Left colon (tissue), 2 donors: ENCODE measurements around the gene CCDC117. TPM values are rescaled to one million over a fixed set of nuclear protein-coding genes. Genes with fewer than 3 reads are reported as not detected.
"Not testable (repeated sequence)": the region's sequence is repeated elsewhere in the genome, so short reads cannot be mapped to it uniquely, and the experiment has no call there.

Experiments used
- ATAC-seq: fragments of 200-7000 bp; cut with Tn5 transposase; one replicate; pipeline ENCODE4 v1.9.1; 2020; ENCODE audit warnings: mild to moderate bottlenecking, moderate library complexity
- DNase-seq, 2 donors: peaks; one replicate each; pipeline ENCODE4 v3.0.0-alpha.2; 2020
- intact Hi-C, 2 donors: fragments of 100-400 bp; cut with DNase I in 1 of 2; cut with micrococcal nuclease in 1 of 2; formaldehyde crosslinking; loops; one replicate each; pipeline versions ENCODE4 v1.11.2 to v1.14.0; 2022; cut with DNase I, micrococcal nuclease
- long read RNA-seq: library from polyadenylated mRNA; unstranded; transcript quantifications from one replicate; pipeline ENCODE4 v2.0.0, GENCODE V29; 2021
- total RNA-seq, 2 donors: library from RNA; stranded (reverse); fragmentation: NEBNext Ultra II Directional; extraction: Animal tissue kit (Norgen Biotek cat#: 25700); gene quantifications; one replicate each; pipeline ENCODE4 v1.2.1, GENCODE V29; 2021
- donor health status: DM: no; HTN: no; CAD: no.
- donor health status: DM: yes; HTN: yes; CAD: no.

Gene CCDC117
- 10 to 100 TPM; 15.2 to 17.0 TPM for total RNA-seq
- long read RNA-seq, transcript CCDC117-201 (5 exons, 3,985 nt), result major isoform, 17 of 25 reads
- long read RNA-seq, partial matches to known transcripts, result 4 of 25 reads
- long read RNA-seq, other reads (novel, unspliced or antisense), result 4 of 25 reads

- ATAC-seq (peak; percentile 95), DNase-seq (peak; percentile 96)
- intact Hi-C loops, result no loop called here
Measured at GRCh38 chr22:28772633-28773460, at the start of gene CCDC117. Gene CCDC117, plus strand, starts transcription at chr22:28772695. Its CDS starts 155 bp downstream, at chr22:28772850.

GRCh38 chr22:28728002-28728401 lies 44.5 kb upstream of the CCDC117 start:
- intact Hi-C loops, result no loop called here
- ATAC-seq (no peak), DNase-seq (no peak)

DNA sequence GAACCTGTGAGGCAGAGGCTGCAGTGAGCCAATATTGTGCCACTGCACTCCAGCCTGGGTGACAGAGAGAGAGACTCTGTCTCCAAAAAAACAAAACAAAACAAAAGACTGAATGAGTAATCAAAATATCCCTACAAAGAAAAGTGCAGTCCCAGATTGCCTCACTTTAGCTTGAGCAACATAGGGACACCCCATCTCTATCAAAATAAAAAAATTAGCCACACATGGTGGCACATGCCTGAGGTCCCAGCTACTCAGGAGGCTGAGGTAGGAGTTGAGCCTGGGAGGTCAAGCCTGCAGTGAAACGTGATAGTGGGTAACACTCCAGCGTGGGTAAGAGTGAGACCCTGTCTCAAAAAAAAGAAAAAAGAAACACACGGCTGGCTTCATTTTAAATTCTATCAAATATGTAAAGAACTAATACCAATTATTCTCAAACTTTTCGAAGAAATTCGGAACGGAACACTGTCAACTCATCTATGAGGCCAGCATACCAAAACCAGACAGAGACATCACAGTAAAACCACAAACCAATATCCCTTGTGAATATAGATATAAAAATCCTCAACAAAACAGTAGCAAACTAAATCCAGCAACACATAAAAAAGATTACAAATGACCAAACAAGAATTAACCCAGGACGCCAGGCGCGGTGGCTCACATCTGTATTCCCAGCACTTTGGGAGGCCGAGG lies 43.7 kb upstream of the CCDC117 start:
- ATAC-seq (no peak), DNase-seq (no peak)
- intact Hi-C loops, result no loop called here

- intact Hi-C loops, result no loop called here
- ATAC-seq (no peak), DNase-seq (no peak)
Measured at GRCh38 chr22:28730179-28730578, 42.3 kb upstream of the CCDC117 start.

- no peak for DNase-seq
- ATAC-seq, result no peak
- intact Hi-C loops, result no loop called here
Measured at GRCh38 chr22:28734393-28734792, 38.1 kb upstream of the CCDC117 start.

DNA sequence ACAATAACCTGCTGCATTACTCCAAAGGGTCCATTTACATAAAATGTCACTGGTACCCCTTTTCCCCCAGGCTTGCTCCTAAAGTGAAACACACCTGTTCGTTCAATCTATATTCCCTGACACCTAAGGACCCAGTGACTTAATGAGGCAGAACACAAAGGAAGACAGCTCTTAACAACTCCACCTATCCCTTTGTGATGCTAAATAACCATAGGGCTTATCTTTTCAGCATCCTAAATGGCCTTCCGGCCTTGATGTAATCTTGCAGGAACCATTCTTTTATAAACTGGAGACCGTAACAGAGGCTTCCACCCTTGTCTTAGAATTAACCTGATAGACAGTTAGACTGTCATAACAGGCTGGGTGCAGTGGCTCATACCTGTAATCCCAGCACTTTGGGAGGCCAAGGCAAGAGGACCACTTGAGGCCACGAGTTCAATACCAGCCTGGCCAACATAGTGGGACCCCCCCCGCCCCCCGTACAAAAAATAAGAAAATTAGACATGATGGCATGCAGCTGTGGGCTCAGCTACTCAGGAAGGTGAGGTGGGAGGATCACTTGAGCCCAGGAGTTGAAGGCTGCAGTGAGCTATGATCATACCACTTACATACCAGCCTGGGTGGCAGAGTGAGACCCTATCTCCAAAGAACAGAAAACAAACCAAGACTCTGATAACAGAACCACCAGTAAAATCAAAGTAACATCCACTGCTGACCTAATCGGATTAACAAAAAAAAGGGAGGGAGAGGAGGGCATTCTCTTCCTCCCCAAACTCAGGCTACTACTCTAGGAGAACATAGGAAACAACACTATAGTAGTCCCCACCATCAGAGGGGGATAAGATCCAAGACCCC lies 36.0 kb upstream of the CCDC117 start:
- DNase-seq (no peak), ATAC-seq (no peak)
- intact Hi-C loops, result no loop called here

DNA sequence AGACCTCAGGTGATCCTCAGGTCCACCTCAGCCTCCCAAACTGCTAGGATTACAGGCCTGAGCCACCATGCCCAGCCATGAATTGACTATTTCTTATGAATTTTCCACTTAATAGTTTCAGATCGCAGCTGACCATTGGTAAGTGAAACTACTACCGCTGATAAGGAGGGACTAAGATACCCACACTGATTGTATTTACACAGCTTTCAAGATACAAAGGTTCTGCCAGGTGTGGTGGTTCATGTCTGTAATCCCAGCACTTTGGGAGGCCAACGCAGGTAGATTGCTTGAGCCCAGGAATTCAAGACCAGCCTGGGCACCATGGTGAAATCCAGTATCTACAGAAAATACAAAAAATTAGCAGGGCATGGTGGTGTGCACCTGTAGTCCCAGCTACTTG lies 34.8 kb upstream of the CCDC117 start:
- intact Hi-C loops, result no loop called here
- ATAC-seq, result no peak
- DNase-seq, result no peak

DNA sequence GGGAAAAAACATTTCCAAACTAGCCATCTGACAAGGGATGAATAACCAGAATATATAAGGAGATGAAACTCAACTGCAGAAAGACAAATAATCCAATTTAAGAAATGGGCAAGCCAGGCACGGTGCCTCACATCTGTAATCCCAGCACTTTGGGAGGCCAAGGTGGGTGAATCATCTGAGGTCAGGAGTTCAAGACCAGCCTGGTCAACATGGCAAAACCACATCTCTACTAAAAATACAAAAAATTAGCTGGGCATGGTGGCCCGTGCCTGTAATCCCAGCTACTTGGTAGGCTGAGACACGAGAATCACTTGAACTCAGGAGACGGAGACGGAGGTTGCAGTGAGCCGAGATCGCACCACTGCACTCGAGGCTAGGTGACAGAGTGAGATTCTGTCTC lies 33.6 kb upstream of the CCDC117 start:
- DNase-seq, ATAC-seq, intact Hi-C loops: not testable (repeated sequence)

DNA sequence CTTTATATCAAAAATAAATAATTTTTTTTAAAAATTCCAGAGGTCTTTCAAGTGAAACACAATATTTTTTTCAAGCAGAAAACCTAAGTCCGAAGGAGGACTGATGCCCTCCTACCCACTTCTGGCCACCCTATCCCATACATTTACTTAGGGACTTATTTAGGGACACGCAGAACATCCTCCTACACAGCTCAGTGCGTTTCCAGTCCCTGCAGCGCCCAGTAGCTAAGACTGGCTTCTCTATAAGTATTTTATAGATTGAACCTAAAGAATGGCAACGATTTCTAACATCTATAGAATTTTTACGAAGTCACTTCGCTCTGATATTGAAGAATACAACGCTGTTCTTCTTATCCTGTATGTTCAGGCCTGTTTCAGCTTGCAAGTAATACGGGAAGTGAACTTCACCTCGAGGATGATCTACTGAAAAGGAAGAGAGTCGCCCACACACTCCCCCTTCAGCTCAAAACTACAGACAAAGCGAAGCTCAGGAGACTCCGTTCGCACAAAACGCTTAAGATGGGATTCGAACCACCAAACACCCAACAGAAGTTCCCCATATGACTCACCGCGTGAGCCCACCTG lies 31.2 kb upstream of the CCDC117 start:
- DNase-seq, result no peak
- peak; percentile 14 for ATAC-seq
- intact Hi-C loops, result no loop called here

DNA sequence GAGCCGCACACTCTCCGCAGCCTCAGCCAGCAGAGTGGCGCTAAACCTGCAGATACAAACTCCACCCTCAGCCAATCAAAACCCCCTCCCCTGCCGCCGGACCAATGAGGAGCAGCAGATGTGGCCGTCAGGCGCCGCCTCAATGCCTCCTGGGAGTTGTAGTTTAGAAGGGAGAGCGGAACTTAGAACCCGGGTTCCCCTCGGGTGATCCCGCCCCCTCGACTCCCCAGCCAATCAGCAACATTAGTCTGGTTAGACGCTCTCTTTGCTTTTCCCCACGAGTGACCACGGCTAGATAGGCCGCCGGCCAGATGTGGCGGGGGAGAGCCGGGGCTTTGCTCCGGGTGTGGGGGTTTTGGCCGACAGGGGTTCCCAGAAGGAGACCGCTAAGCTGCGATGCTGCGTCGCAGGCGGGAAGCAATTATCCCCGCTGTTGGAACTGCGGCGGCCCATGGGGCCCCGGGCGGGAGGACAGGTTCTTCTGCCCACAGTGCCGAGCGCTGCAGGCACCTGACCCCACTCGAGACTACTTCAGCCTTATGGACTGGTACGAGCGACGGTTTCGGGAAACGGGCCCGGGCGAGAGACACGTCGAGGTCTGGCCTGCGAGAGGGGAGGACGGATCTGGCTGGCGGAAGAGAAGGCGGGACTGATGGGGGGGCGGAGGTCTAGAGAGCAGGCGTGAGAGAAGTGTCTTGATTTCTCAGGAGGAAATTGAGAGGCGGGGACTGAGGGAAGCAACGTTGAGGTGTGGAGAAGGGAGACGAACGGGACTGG lies 30.5 kb upstream of the CCDC117 start, which contains the start of the genes CHEK2 and HSCB:
CHEK2 (minus strand) TSS at position 36 of the 777 bp plus-strand sequence. CDS start 7,099 bp downstream, outside the sequence.
HSCB (plus strand) TSS at position 255 of the 777 bp plus-strand sequence; CDS start at position 312, 57 bp downstream.
- ATAC-seq, result peak; percentile 94
- intact Hi-C loops, result no loop called here

DNA sequence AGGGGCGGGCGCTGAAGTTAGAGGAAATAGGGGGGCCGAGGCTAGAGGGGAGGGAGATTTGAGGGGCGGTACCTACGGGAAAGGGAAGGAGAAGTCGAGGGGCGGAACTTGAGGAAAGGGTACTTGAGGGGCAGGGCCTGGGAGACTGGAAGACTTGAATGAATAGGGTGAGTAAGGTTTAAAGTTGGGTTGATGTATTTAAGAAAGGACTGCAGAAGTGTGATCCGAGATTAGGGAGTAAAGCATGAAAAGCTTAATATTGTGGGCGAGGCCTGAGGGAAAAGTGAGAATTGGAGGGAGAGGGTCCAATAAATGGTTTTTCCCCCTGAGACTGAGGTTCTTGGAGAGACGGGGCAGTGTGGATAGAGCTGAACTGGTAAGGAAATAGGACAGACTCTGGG lies 29.9 kb upstream of the CCDC117 start:
- intact Hi-C loops, result no loop called here
- no peak for DNase-seq
- ATAC-seq, result no peak

More for the DNA sequence above, 30.5 kb upstream of the CCDC117 start, which contains the start of the genes CHEK2 and HSCB:
- peak; percentile 97 to 99 for DNase-seq

DNA sequence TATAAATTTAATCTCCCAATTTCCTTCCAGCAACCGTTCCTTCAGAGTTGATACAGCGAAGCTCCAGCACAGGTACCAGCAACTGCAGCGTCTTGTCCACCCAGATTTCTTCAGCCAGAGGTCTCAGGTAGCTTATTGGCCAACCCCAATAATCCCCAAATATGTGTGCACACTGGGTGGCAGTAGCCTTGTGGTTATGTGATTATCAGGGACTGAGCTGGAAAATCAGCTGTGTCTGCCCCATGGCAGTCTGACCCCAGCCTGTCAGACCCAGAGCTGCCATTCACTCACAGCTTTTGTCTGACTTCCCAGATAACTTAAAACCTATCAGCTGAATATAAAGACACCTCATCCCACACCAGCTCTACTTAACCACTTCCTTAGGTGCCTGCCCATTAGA lies 28.6 kb upstream of the CCDC117 start:
- no peak for ATAC-seq
- DNase-seq, result no peak
- intact Hi-C loops, result no loop called here

GRCh38 chr22:28750471-28750881 lies 22.0 kb upstream of the CCDC117 start:
- no peak for ATAC-seq
- no peak for DNase-seq
- intact Hi-C loops, result no loop called here

DNA sequence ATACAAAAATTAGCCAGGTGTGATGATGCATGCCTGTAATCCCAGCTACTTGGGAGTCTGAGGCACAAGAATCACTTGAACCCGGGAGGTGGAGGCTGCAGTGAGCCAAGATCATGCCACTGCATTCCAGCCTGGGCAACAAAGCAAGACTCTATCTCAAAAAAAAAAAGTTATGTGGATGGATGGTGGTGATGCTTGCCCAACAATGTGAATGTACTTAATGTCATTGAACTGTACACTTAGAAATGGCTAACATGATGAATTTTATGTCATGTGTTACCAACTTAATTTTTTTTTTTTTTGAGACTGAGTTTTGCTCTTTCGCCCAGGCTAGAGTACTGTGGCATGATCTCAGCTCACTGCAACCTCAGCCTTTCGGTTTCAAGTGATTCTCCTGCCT lies 18.0 kb upstream of the CCDC117 start:
- intact Hi-C loops, DNase-seq, ATAC-seq: not testable (repeated sequence)

DNA sequence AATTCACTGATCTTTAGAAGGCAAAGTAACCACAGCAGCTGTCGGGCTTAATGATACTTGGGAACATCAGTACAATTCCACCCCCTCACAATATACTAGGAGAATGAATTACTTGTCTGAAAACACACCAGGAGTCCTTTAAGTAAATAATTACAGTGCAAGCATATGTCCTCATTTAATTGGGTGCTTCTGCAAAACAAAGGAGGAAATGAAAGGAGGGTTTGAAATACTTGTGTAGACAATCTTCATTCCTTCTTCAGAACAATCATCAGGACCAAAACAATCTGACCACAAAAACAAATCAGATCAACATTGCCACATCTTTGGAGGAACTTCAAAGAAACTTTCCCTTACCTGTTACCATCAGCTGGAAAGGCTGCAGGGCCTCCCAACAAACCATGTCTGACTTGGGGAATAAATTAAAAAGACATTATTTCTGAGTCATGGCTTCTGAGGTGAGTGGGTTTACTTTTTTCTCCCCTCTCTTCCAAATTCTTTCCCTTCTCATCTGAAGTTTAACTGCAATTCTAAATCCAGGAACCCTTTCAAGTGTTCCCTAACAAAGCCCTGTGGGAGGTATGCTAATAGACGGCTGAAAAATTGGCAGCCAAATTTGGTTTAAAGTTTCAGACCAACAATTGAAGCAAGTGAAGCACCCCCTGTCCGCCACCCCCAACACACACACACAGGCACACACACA lies 12.5 kb upstream of the CCDC117 start:
- DNase-seq, result no peak
- ATAC-seq, result peak; percentile 50
- intact Hi-C loops, result no loop called here

- ATAC-seq, result no peak
- DNase-seq, result no peak
Measured at GRCh38 chr22:28761449-28761755, 11.1 kb upstream of the CCDC117 start.

DNA sequence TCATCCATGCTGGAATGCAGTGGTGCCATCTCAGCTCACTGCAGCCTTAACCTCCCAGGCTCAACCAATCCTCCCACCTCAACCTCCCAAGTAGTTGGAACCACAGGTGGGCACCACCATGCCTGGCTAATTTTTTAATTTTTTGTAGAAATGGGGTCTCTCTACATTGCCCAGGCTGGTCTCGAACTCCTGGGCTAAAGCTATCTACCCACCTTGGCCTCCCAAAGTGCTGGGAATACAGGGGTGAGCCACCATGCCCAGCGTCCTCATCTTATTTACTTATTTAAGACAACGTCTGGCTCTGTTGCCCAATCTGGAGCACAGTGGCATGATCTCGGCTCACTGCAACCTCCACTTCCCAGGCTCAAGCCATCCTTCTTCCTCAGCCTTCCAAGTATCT lies 10.5 kb upstream of the CCDC117 start:
- intact Hi-C loops, ATAC-seq, DNase-seq: not testable (repeated sequence)

More at GRCh38 chr22:28761449-28761755, 11.1 kb upstream of the CCDC117 start:
- intact Hi-C loops, result no loop called here
